ENCODE measurements around the gene SCAPER.

DNA sequence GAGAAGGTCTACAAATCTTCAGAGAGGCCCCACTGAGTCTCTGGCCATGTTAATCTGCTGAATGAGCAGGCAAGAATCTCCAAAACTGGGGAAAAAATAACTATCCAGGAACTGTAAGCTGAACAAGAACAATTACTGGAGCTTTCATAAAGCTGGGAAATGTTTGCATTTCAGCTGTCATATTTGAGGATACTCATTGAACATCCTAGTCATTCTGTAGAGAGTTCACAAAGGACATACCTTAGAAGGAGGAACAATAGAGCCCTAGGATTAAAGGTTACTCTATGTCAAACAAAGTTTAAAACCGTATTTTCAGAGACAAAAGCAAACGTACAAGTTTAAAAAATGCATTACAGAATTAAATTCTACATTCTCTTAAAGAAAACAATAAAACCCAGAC is 257.5 kb downstream of the SCAPER start:
- TF ChIP-seq GABPA (IDR thresholded peaks at IDR 0.05 in 1 of 2, conservative IDR thresholded peaks at IDR 0.05 in 1 of 2) (no peak), SP1 (IDR thresholded peaks at IDR 0.05) (no peak)
